ENCODE results near the gene SLC22A3.

- TF ChIP-seq EZH2 (IDR thresholded peaks at IDR 0.05) (no peak), POLR2AphosphoS5 (IDR thresholded peaks at IDR 0.05; ENCODE audit: borderline replicate concordance, low read depth, low read length) (no peak), FOXP2 (optimal IDR thresholded peaks at IDR 0.05; ENCODE audit: control extremely low read depth, extremely low read length, insufficient read depth) (no peak)
Measured at GRCh38 chr6:160461641-160462040, 113.5 kb downstream of the SLC22A3 start.

Measured in SK-N-MC (cell line).